Stimulated activated naive B cell treated with anti-CD40 and anti-IgM and Interleukin-4, amounts not matched to agents 10 μg/mL and 1 μg/mL and 100 μg/mL, for 72 hours (primary cell): ENCODE data around the gene FXYD7.
"Not testable (repeated sequence)": the region's sequence is repeated elsewhere in the genome, so short reads cannot be mapped to it uniquely, and the experiment has no call there.

ENCODE experiments used
- ATAC-seq, 2 donors: fragments of 150-1000 bp; cut with Tn5 transposase; replicated peaks; 2 replicates each; pipeline ENCODE4 v1.10.0; 2021; ENCODE audit warnings: moderate library complexity in 1 of 2
- DNase-seq: peaks from one replicate; pipeline ENCODE4 v3.0.0; 2021
- H3K27ac Mint-ChIP-seq: one replicate; pipeline ENCODE4 v1.8.0; 2022; ENCODE audit warnings: mild to moderate bottlenecking, mixed read lengths
- H3K27me3 Mint-ChIP-seq, 2 donors: one replicate each; pipeline ENCODE4 v1.8.0; 2022; ENCODE audit warnings: mixed read lengths in 2 of 2
- H3K36me3 Mint-ChIP-seq, 2 donors: one replicate each; pipeline ENCODE4 v1.8.0; 2022; ENCODE audit warnings: mixed read lengths in 2 of 2, mild to moderate bottlenecking in 1 of 2
- H3K4me1 Mint-ChIP-seq, 2 donors: one replicate each; pipeline ENCODE4 v1.8.0; 2022; ENCODE audit warnings: mixed read lengths in 2 of 2, mild to moderate bottlenecking in 1 of 2
- H3K4me3 Mint-ChIP-seq, 2 donors: one replicate each; pipeline ENCODE4 v1.8.0; 2022; ENCODE audit warnings: mild to moderate bottlenecking in 2 of 2, mixed read lengths in 2 of 2, moderate library complexity in 1 of 2
- H3K9me3 Mint-ChIP-seq, 2 donors: one replicate each; pipeline ENCODE4 v1.8.0; 2022; ENCODE audit warnings: mixed read lengths in 2 of 2, mild to moderate bottlenecking in 1 of 2

Gene FXYD7

GRCh38 chr19:35140962-35141836, 1.9 kb upstream of the FXYD7 start:
- H3K36me3 Mint-ChIP-seq = no peaks in the 10 kb centered on the region
- H3K9me3 Mint-ChIP-seq = no peaks in the 10 kb centered on the region
- H3K27me3 Mint-ChIP-seq = peaks cover 15 to 24% of the 10 kb centered on the region in 2 donors
- H3K27ac Mint-ChIP-seq = peak overlapping the region; percentile 80
- DNase-seq (peak; percentile 88), ATAC-seq (peak; percentile 82 to 85)
- H3K4me1 Mint-ChIP-seq = peaks cover 33 to 51% of the 10 kb centered on the region in 2 donors
- H3K4me3 Mint-ChIP-seq = peak overlapping the region; percentile 78 to 81

- Mint-ChIP-seq H3K4me3 (peak overlapping the region; percentile 81 to 82), H3K9me3 (no peaks in the 10 kb centered on the region), H3K27me3 (peaks cover 15 to 24% of the 10 kb centered on the region in 2 donors), H3K27ac (peak overlapping the region; percentile 80), H3K36me3 (no peaks in the 10 kb centered on the region), H3K4me1 (peaks cover 33 to 51% of the 10 kb centered on the region in 2 donors)
- DNase-seq (no peak), ATAC-seq (peak; percentile 38 to 42)
Observed at GRCh38 chr19:35141837-35142605, 1.0 kb upstream of the FXYD7 start.

GRCh38 chr19:35142606-35143230, 337 bp upstream of the FXYD7 start:
- no peaks in the 10 kb centered on the region for H3K9me3 Mint-ChIP-seq
- peaks cover 32 to 45% of the 10 kb centered on the region in 2 donors for H3K4me1 Mint-ChIP-seq
- H3K27ac Mint-ChIP-seq = peak overlapping the region; percentile 71
- DNase-seq (no peak), ATAC-seq (peak; percentile 23 to 29)
- no peaks in the 10 kb centered on the region for H3K36me3 Mint-ChIP-seq
- peaks cover 15 to 19% of the 10 kb centered on the region in 2 donors for H3K27me3 Mint-ChIP-seq
- peak overlapping the region; percentile 81 to 82 for H3K4me3 Mint-ChIP-seq

- DNase-seq = no peak
- H3K27ac Mint-ChIP-seq = no peak overlapping the region
- H3K4me3 Mint-ChIP-seq = peak overlapping the region in 1 of 2 donors; percentile 1
- H3K36me3 Mint-ChIP-seq = no peaks in the 10 kb centered on the region
- H3K9me3 Mint-ChIP-seq = no peaks in the 10 kb centered on the region
- peaks cover 15 to 19% of the 10 kb centered on the region in 2 donors for H3K27me3 Mint-ChIP-seq
- ATAC-seq = no peak
- H3K4me1 Mint-ChIP-seq = peaks cover 27 to 45% of the 10 kb centered on the region in 2 donors
Observed at GRCh38 chr19:35143818-35144217, 763 bp downstream of the FXYD7 start.

GRCh38 chr19:35144259-35144599, 1.2 kb downstream of the FXYD7 start:
- Mint-ChIP-seq H3K4me1 (peaks cover 25 to 45% of the 10 kb centered on the region in 2 donors), H3K27me3 (peaks cover 15 to 19% of the 10 kb centered on the region in 2 donors), H3K36me3 (no peaks in the 10 kb centered on the region), H3K9me3 (no peaks in the 10 kb centered on the region), H3K27ac (peak overlapping the region; percentile 67), H3K4me3 (peak overlapping the region in 1 of 2 donors; percentile 1)
- ATAC-seq (no peak), DNase-seq (no peak)

GRCh38 chr19:35144600-35145436, 1.8 kb downstream of the FXYD7 start:
- ATAC-seq = no peak
- H3K27me3 Mint-ChIP-seq = peaks cover 15 to 19% of the 10 kb centered on the region in 2 donors
- H3K4me1 Mint-ChIP-seq = peaks cover 25 to 45% of the 10 kb centered on the region in 2 donors
- no peak overlapping the region for H3K27ac Mint-ChIP-seq
- no peaks in the 10 kb centered on the region for H3K36me3 Mint-ChIP-seq
- no peaks in the 10 kb centered on the region for H3K9me3 Mint-ChIP-seq
- H3K4me3 Mint-ChIP-seq = no peak overlapping the region
- DNase-seq = no peak

- no peak overlapping the region for H3K27ac Mint-ChIP-seq
Observed at GRCh38 chr19:35146746-35147459, 3.8 kb downstream of the FXYD7 start.

GRCh38 chr19:35149463-35149862, 6.4 kb downstream of the FXYD7 start:
- Mint-ChIP-seq H3K27me3 (peaks cover 0 to 5% of the 10 kb centered on the region in 2 donors), H3K36me3 (no peaks in the 10 kb centered on the region), H3K27ac (no peak overlapping the region), H3K9me3 (no peaks in the 10 kb centered on the region), H3K4me3 (no peak overlapping the region), H3K4me1 (peaks cover 18 to 41% of the 10 kb centered on the region in 2 donors)
- ATAC-seq (no peak), DNase-seq (no peak)

More at GRCh38 chr19:35146746-35147459, 3.8 kb downstream of the FXYD7 start:
- no peak for DNase-seq
- H3K9me3 Mint-ChIP-seq = no peaks in the 10 kb centered on the region
- no peak for ATAC-seq
- peaks cover 15 to 45% of the 10 kb centered on the region in 2 donors for H3K4me1 Mint-ChIP-seq
- H3K4me3 Mint-ChIP-seq = no peak overlapping the region
- H3K27me3 Mint-ChIP-seq = peaks cover 7 to 8% of the 10 kb centered on the region in 2 donors
- no peaks in the 10 kb centered on the region for H3K36me3 Mint-ChIP-seq

- Mint-ChIP-seq H3K9me3 (no peaks in the 10 kb centered on the region), H3K4me3 (no peak overlapping the region), H3K36me3 (peaks cover 5 to 7% of the 10 kb centered on the region in 2 donors), H3K27ac (no peak overlapping the region), H3K4me1 (peaks cover 16 to 42% of the 10 kb centered on the region in 2 donors), H3K27me3 (peaks cover 0 to 5% of the 10 kb centered on the region in 2 donors)
- ATAC-seq = no peak
- no peak for DNase-seq
Observed at GRCh38 chr19:35150445-35150844, 7.4 kb downstream of the FXYD7 start.

GRCh38 chr19:35151273-35152065, 8.4 kb downstream of the FXYD7 start:
- Mint-ChIP-seq H3K4me3 (no peak overlapping the region), H3K9me3 (no peaks in the 10 kb centered on the region), H3K36me3 (peaks cover 14 to 17% of the 10 kb centered on the region in 2 donors), H3K27ac (no peak overlapping the region), H3K4me1 (peaks cover 24 to 52% of the 10 kb centered on the region in 2 donors), H3K27me3 (peaks cover 0 to 5% of the 10 kb centered on the region in 2 donors)
- no peak for DNase-seq
- ATAC-seq = no peak

- H3K27me3 Mint-ChIP-seq, ATAC-seq: not testable (repeated sequence)
- H3K36me3 Mint-ChIP-seq = peaks cover 22 to 30% of the 10 kb centered on the region in 2 donors
Observed at GRCh38 chr19:35153129-35153522, 10.1 kb downstream of the FXYD7 start.

GRCh38 chr19:35153701-35154524, 10.9 kb downstream of the FXYD7 start:
- H3K4me1 Mint-ChIP-seq = peaks cover 26 to 69% of the 10 kb centered on the region in 2 donors
- peaks cover 0 to 5% of the 10 kb centered on the region in 2 donors for H3K27me3 Mint-ChIP-seq
- ATAC-seq = peak; percentile 71 to 73
- H3K4me3 Mint-ChIP-seq = peak overlapping the region; percentile 94 to 96
- H3K9me3 Mint-ChIP-seq = no peaks in the 10 kb centered on the region
- DNase-seq = peak; percentile 58
- peak overlapping the region; percentile 96 for H3K27ac Mint-ChIP-seq
- peaks cover 30 to 38% of the 10 kb centered on the region in 2 donors for H3K36me3 Mint-ChIP-seq

More at GRCh38 chr19:35153129-35153522, 10.1 kb downstream of the FXYD7 start:
- DNase-seq, H3K9me3 Mint-ChIP-seq: not testable (repeated sequence)
- peaks cover 25 to 62% of the 10 kb centered on the region in 2 donors for H3K4me1 Mint-ChIP-seq
- H3K4me3 Mint-ChIP-seq = peak overlapping the region; percentile 94 to 96
- peak overlapping the region; percentile 51 for H3K27ac Mint-ChIP-seq
